ENCODE measurements around the gene CCDC88B. TPM values are rescaled to one million over a fixed set of nuclear protein-coding genes. Genes with fewer than 3 reads are reported as not detected.

The CCDC88B gene
- total RNA-seq, 1 experiment from 2014 or later, result 17.1 TPM

DNA sequence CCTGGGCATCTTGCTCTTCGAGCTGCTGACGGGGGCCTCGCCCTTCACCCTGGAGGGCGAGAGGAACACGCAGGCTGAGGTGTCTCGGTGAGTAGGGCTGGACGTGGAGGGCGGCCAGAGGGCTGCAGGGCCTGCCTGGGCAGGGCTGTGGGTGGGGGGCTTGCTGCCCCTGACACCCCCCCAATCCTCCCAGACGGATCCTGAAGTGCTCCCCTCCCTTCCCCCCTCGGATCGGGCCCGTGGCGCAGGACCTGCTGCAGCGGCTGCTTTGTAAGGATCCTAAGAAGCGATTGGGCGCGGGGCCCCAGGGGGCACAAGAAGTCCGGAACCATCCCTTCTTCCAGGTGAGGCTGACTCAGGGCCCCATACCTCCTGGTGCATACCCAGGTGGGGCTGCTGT, 21.7 kb downstream of the CCDC88B start:
- POLR2A ChIA-PET, result no interaction called here
- H3K36me3 ChIP-seq (ENCODE audit: control insufficient read depth, insufficient read depth, low read length), result peaks cover 6% of the 10 kb centered on the region

GRCh38 chr11:64362339-64362738, 22.3 kb downstream of the CCDC88B start:
- TF ChIP-seq POLR2AphosphoS5 (IDR thresholded peaks at IDR 0.05; ENCODE audit: low read depth, low read length), result no peak
- TF ChIP-seq, protein P1, sequence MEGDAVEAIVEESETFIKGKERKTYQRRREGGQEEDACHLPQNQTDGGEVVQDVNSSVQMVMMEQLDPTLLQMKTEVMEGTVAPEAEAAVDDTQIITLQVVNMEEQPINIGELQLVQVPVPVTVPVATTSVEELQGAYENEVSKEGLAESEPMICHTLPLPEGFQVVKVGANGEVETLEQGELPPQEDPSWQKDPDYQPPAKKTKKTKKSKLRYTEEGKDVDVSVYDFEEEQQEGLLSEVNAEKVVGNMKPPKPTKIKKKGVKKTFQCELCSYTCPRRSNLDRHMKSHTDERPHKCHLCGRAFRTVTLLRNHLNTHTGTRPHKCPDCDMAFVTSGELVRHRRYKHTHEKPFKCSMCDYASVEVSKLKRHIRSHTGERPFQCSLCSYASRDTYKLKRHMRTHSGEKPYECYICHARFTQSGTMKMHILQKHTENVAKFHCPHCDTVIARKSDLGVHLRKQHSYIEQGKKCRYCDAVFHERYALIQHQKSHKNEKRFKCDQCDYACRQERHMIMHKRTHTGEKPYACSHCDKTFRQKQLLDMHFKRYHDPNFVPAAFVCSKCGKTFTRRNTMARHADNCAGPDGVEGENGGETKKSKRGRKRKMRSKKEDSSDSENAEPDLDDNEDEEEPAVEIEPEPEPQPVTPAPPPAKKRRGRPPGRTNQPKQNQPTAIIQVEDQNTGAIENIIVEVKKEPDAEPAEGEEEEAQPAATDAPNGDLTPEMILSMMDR (IDR thresholded peaks at IDR 0.05), result no peak
- no peak for TF ChIP-seq REST (IDR thresholded peaks at IDR 0.05; ENCODE audit: insufficient read depth in 1 of 2, low read depth in 2 of 2, low read length in 1 of 2)
- TF ChIP-seq TCF7L2 (IDR thresholded peaks at IDR 0.05; ENCODE audit: low read depth, low read length), result no peak
- TF ChIP-seq SIN3A (IDR thresholded peaks at IDR 0.05; ENCODE audit: borderline replicate concordance, insufficient read depth, low read depth, low read length), result no peak
- Histone ChIP-seq H3K9me3 (ENCODE audit: control insufficient read depth, insufficient read depth, low read depth, low read length) (no peaks in the 10 kb centered on the region), H3K36me3 (ENCODE audit: control insufficient read depth, insufficient read depth, low read length) (peaks cover 6% of the 10 kb centered on the region), H3K4me1 (ENCODE audit: control insufficient read depth, insufficient read depth, low read length) (peaks cover 20% of the 10 kb centered on the region), H3K4me3 (ENCODE audit: low read depth in 2 of 2, low read length in 2 of 2) (no peak overlapping the region), H3K27ac (ENCODE audit: low read length) (no peak overlapping the region), H3K27me3 (ENCODE audit: control insufficient read depth, insufficient read depth, low read length) (no peaks in the 10 kb centered on the region)
- POLR2A ChIA-PET, result no interaction called here
- no peak for DNase-seq (ENCODE audit: low read depth, low spot score)
- BruUV-seq (replicated peaks), result TSS peak; percentile 35
- ATAC-seq, result no peak
- CTCF ChIA-PET, result no interaction called here
- in situ Hi-C loops (cut with HindIII; ENCODE audit: low pct_unique_long_range_greater_than_20kb, low sequenced_read_pairs) (no loop called here), intact Hi-C loops (cut with micrococcal nuclease; ENCODE audit: unreplicated experiment) (no loop called here)

More for the DNA sequence above, 21.7 kb downstream of the CCDC88B start:
- CTCF ChIA-PET, result no interaction called here
- intact Hi-C loops (cut with micrococcal nuclease; ENCODE audit: unreplicated experiment) (no loop called here), in situ Hi-C loops (cut with HindIII; ENCODE audit: low pct_unique_long_range_greater_than_20kb, low sequenced_read_pairs) (no loop called here)
- Histone ChIP-seq H3K4me1 (ENCODE audit: control insufficient read depth, insufficient read depth, low read length) (peaks cover 27% of the 10 kb centered on the region), H3K27me3 (ENCODE audit: control insufficient read depth, insufficient read depth, low read length) (no peaks in the 10 kb centered on the region), H3K27ac (ENCODE audit: low read length) (no peak overlapping the region), H3K9me3 (ENCODE audit: control insufficient read depth, insufficient read depth, low read depth, low read length) (no peaks in the 10 kb centered on the region), H3K4me3 (ENCODE audit: low read depth in 2 of 2, low read length in 2 of 2) (no peak overlapping the region)
- TF ChIP-seq POLR2AphosphoS5 (IDR thresholded peaks at IDR 0.05; ENCODE audit: low read depth, low read length), result no peak
- no peak for TF ChIP-seq REST (IDR thresholded peaks at IDR 0.05; ENCODE audit: insufficient read depth in 1 of 2, low read depth in 2 of 2, low read length in 1 of 2)
- TF ChIP-seq, protein P1 (IDR thresholded peaks at IDR 0.05), result no peak
- TF ChIP-seq SIN3A (IDR thresholded peaks at IDR 0.05; ENCODE audit: borderline replicate concordance, insufficient read depth, low read depth, low read length), result no peak
- no peak for TF ChIP-seq TCF7L2 (IDR thresholded peaks at IDR 0.05; ENCODE audit: low read depth, low read length)
- DNase-seq (ENCODE audit: low read depth, low spot score) (no peak), ATAC-seq (no peak)
- no TSS peak for BruUV-seq (replicated peaks)

Data from Panc1 (cell line).